IMR-90 (cell line): ENCODE data around the gene PRDM15. TPM values are rescaled to one million over a fixed set of nuclear protein-coding genes. Genes with fewer than 3 reads are reported as not detected.

Source experiments
- ATAC-seq: fragments of 200-7000 bp; cut with Tn5 transposase; 2 replicates; pipeline ENCODE4 v1.9.1; 2020; ENCODE audit warnings: low read depth, mild to moderate bottlenecking, moderate library complexity
- BruUV-seq: library from RNA; stranded (reverse); fragments of 400-500 nt; replicated peaks from 2 replicates; lab custom pipeline; 2021; lab: Mats Ljungman, UMichigan
- CTCF ChIA-PET: fragments of 300-600 bp; formaldehyde crosslinking; extraction: SDS; loops from one replicate; lab custom pipeline; 2021; ENCODE audit warnings: antibody characterized with exemption; lab: Yijun Ruan, JAX
- POLR2A ChIA-PET: fragments of 300-600 bp; sonication (Branson Sonifier 250); formaldehyde crosslinking; loops from one replicate; lab custom pipeline; 2022; ENCODE audit warnings: antibody characterized with exemption; ENCODE audit not compliant: unreplicated experiment; lab: Charles Lee
- DNase-seq: peaks from one replicate; pipeline ENCODE4 v3.0.0; 2013
- H2AFZ ChIP-seq: replicated peaks from 2 replicates; pipeline ENCODE3; 2013; ENCODE audit warnings: low read length, mild to moderate bottlenecking; ENCODE audit not compliant: poor library complexity
- H2AK5ac ChIP-seq: 2 replicates; pipeline ENCODE4 v1.6.1; 2013; ENCODE audit warnings: low read depth, low read length, inconsistent platforms
- H2AK9ac ChIP-seq: replicated peaks from 2 replicates; pipeline ENCODE3; 2013; ENCODE audit warnings: mild to moderate bottlenecking, low read depth, low read length, moderate library complexity; ENCODE audit not compliant: poor library complexity
- H2BK120ac ChIP-seq: 2 replicates; pipeline ENCODE4 v1.6.1; 2013; ENCODE audit warnings: low read depth, low read length, inconsistent platforms
- H2BK15ac ChIP-seq: 3 replicates; pipeline ENCODE4 v1.6.1; 2013; ENCODE audit warnings: low read depth, low read length, inconsistent platforms
- H2BK20ac ChIP-seq: 2 replicates; pipeline ENCODE4 v1.6.1; 2013; ENCODE audit warnings: low read depth, mild to moderate bottlenecking, inconsistent platforms, low read length, moderate library complexity
- H2BK5ac ChIP-seq: 2 replicates; pipeline ENCODE4 v1.6.1; 2013; ENCODE audit warnings: mild to moderate bottlenecking, low read depth, low read length, inconsistent platforms; ENCODE audit not compliant: poor library complexity, severe bottlenecking
- H3K14ac ChIP-seq: replicated peaks from 2 replicates; pipeline ENCODE4 v1.6.1; 2013; ENCODE audit warnings: low read depth, low read length, inconsistent platforms
- H3K18ac ChIP-seq: 2 replicates; pipeline ENCODE4 v1.6.1; 2013; ENCODE audit warnings: low read depth, low read length, control low read depth
- H3K23ac ChIP-seq: 2 replicates; pipeline ENCODE4 v1.6.1; 2013; ENCODE audit warnings: low read depth, low read length, inconsistent platforms
- H3K27ac ChIP-seq: 2 replicates; pipeline ENCODE4 v1.5.1; 2013; ENCODE audit warnings: mild to moderate bottlenecking, control low read depth, low read length; ENCODE audit not compliant: insufficient read depth
- H3K27me3 ChIP-seq: 2 replicates; pipeline ENCODE4 v1.6.1; 2013; ENCODE audit warnings: low read length; ENCODE audit not compliant: control insufficient read depth, insufficient read depth
- H3K36me3 ChIP-seq: 2 replicates; pipeline ENCODE4 v1.6.1; 2013; ENCODE audit warnings: low read length, mixed read lengths; ENCODE audit not compliant: control insufficient read depth, insufficient read depth
- H3K4ac ChIP-seq: 2 replicates; pipeline ENCODE4 v1.6.1; 2013; ENCODE audit warnings: low read depth, low read length, inconsistent platforms
- H3K4me1 ChIP-seq: 2 replicates; pipeline ENCODE4 v1.6.1; 2013; ENCODE audit warnings: low read length, mixed read lengths; ENCODE audit not compliant: control insufficient read depth, insufficient read depth
- H3K4me2 ChIP-seq: 2 replicates; pipeline ENCODE4 v1.6.1; 2013; ENCODE audit warnings: low read depth, mild to moderate bottlenecking, control low read depth, low read length, moderate library complexity
- H3K4me3 ChIP-seq: 2 replicates; pipeline ENCODE4 v1.5.1; 2013; ENCODE audit warnings: low read depth, mild to moderate bottlenecking, control low read depth, low read length, moderate library complexity; ENCODE audit not compliant: insufficient read depth
- H3K56ac ChIP-seq: 2 replicates; pipeline ENCODE4 v1.6.1; 2013; ENCODE audit warnings: low read length, inconsistent platforms; ENCODE audit not compliant: insufficient read depth; ENCODE audit errors: extremely low read depth
- H3K79me1 ChIP-seq, 2 experiments: 2 replicates each; pipeline ENCODE4 v1.6.1; 2013; ENCODE audit warnings: low read length in 2 of 2, inconsistent platforms in 1 of 2, low read depth in 1 of 2
- H3K9ac ChIP-seq: 2 replicates; pipeline ENCODE4 v1.6.1; 2013; ENCODE audit warnings: low read depth, low read length, control low read depth
- H3K9me1 ChIP-seq: 2 replicates; pipeline ENCODE4 v1.6.1; 2013; ENCODE audit warnings: low read length, inconsistent platforms; ENCODE audit not compliant: insufficient read depth
- H3K9me3 ChIP-seq: 2 replicates; pipeline ENCODE4 v1.6.1; 2013; ENCODE audit warnings: low read length; ENCODE audit not compliant: control insufficient read depth, insufficient read depth
- H4K20me1 ChIP-seq: 2 replicates; pipeline ENCODE4 v1.6.1; 2013; ENCODE audit warnings: low read length, inconsistent platforms; ENCODE audit not compliant: insufficient read depth
- H4K5ac ChIP-seq: 2 replicates; pipeline ENCODE4 v1.6.1; 2013; ENCODE audit warnings: mild to moderate bottlenecking, low read depth, low read length, control low read depth
- H4K8ac ChIP-seq, 2 experiments: 2 replicates each; pipeline ENCODE4 v1.6.1; 2013; ENCODE audit warnings: low read depth in 2 of 2, low read length in 2 of 2, control low read depth in 1 of 2, inconsistent platforms in 1 of 2
- H4K91ac ChIP-seq: 2 replicates; pipeline ENCODE4 v1.6.1; 2013; ENCODE audit warnings: low read depth, low read length, inconsistent platforms; ENCODE audit not compliant: insufficient read depth
- BHLHE40 ChIP-seq: fragments of 150-350 bp; IDR thresholded peaks from 2 replicates; pipeline ENCODE4 v1.6.1; 2016; ENCODE audit warnings: mild to moderate bottlenecking, low read depth, low read length
- CEBPB ChIP-seq: IDR thresholded peaks from 2 replicates; pipeline ENCODE4 v1.6.1; 2012; ENCODE audit warnings: low read depth, low read length, improper control_type of control experiment
- CHD1 ChIP-seq: IDR thresholded peaks from 2 replicates; pipeline ENCODE4 v1.6.1; 2012; ENCODE audit warnings: low read depth, low read length, improper control_type of control experiment
- CTCF ChIP-seq: conservative IDR thresholded peaks from 2 replicates; pipeline ENCODE4 v1.5.1; 2012; ENCODE audit warnings: mild to moderate bottlenecking, low read depth, low read length, improper control_type of control experiment
- ELK1 ChIP-seq: fragments of 150-350 bp; IDR thresholded peaks from 2 replicates; pipeline ENCODE4 v1.6.1; 2016; ENCODE audit warnings: low read depth, mild to moderate bottlenecking, low read length, moderate library complexity, borderline replicate concordance
- FOS ChIP-seq: fragments of 150-350 bp; IDR thresholded peaks from 2 replicates; pipeline ENCODE4 v1.6.1; 2016; ENCODE audit warnings: low read depth, low read length
- MAFK ChIP-seq: IDR thresholded peaks from 2 replicates; pipeline ENCODE4 v1.6.1; 2012; ENCODE audit warnings: low read depth, low read length, improper control_type of control experiment
- MAZ ChIP-seq: IDR thresholded peaks from 2 replicates; pipeline ENCODE4 v1.6.1; 2012; ENCODE audit warnings: low read depth, mild to moderate bottlenecking, low read length, improper control_type of control experiment, moderate library complexity, borderline replicate concordance
- MXI1 ChIP-seq: IDR thresholded peaks from 2 replicates; pipeline ENCODE4 v1.6.1; 2012; ENCODE audit warnings: low read depth, mild to moderate bottlenecking, low read length, moderate library complexity, borderline replicate concordance
- NFE2L2 ChIP-seq: fragments of 150-350 bp; IDR thresholded peaks from 2 replicates; pipeline ENCODE4 v1.6.1; 2016; ENCODE audit warnings: low read depth, mild to moderate bottlenecking, low read length
- POLR2A ChIP-seq: IDR thresholded peaks from 2 replicates; pipeline ENCODE4 v1.6.1; 2012; ENCODE audit warnings: mild to moderate bottlenecking, low read depth, low read length
- RAD21 ChIP-seq: IDR thresholded peaks from 2 replicates; pipeline ENCODE4 v1.6.1; 2012; ENCODE audit warnings: low read length, improper control_type of control experiment
- RCOR1 ChIP-seq: IDR thresholded peaks from 2 replicates; pipeline ENCODE4 v1.6.1; 2012; ENCODE audit warnings: mild to moderate bottlenecking, low read length, improper control_type of control experiment; ENCODE audit not compliant: insufficient replicate concordance
- RFX5 ChIP-seq: IDR thresholded peaks from 2 replicates; pipeline ENCODE4 v1.8.0; 2012; ENCODE audit warnings: low read depth, mild to moderate bottlenecking, low read length, moderate library complexity
- SMC3 ChIP-seq: fragments of 150-350 bp; IDR thresholded peaks from 2 replicates; pipeline ENCODE4 v1.6.1; 2016; ENCODE audit warnings: low read depth, mild to moderate bottlenecking, antibody characterized with exemption, low read length, moderate library complexity
- USF2 ChIP-seq: fragments of 150-350 bp; IDR thresholded peaks from 2 replicates; pipeline ENCODE4 v1.6.1; 2017; ENCODE audit warnings: mild to moderate bottlenecking, antibody characterized with exemption, low read length, low read depth
- WGBS, 2 experiments: methylation state at CpG; one replicate each; pipeline versions ENCODE4 v1.1.5 to v1.1.7; 2013; ENCODE audit warnings: missing lambda C conversion rate in 2 of 2; ENCODE audit not compliant: insufficient read length in 1 of 2; ENCODE audit errors: extremely low coverage in 2 of 2; 5-methylcytosine and 5-hydroxymethylcytosine counted together
- dilution Hi-C: fragments of 300-500 bp; cut with HindIII; formaldehyde crosslinking; loops from one replicate; pipeline ENCODE4 v1.14.3; 2018; ENCODE audit warnings: low sequenced_read_pairs; ENCODE audit not compliant: unreplicated experiment
- in situ Hi-C: fragments of 300-500 bp; cut with MboI; formaldehyde crosslinking; loops from 3 replicates; pipeline ENCODE4 v1.14.3; 2019; ENCODE audit warnings: low sequenced_read_pairs, inconsistent platforms, mixed read lengths
- intact Hi-C: fragments of 100-400 bp; cut with micrococcal nuclease; formaldehyde crosslinking; loops from 2 replicates; pipeline ENCODE4 v1.10.0; 2022
- polyA plus RNA-seq, 3 experiments: library from polyadenylated mRNA; depleted of rRNA; stranded (reverse); fragments of >200 nt; gene quantifications; 2 replicates each; pipeline ENCODE4 v1.2.3, GENCODE V29; 2012; ENCODE audit warnings: low replicate concordance in 1 of 3
- total RNA-seq: library from RNA; depleted of rRNA; stranded (reverse); fragments of >200 nt; gene quantifications from 2 replicates; pipeline ENCODE4 v1.2.3, GENCODE V29; 2012

Gene PRDM15
- total and polyA plus RNA-seq, 2 of the 4 experiments (the other 2 are of a cell fraction) = 7.3 to 8.8 TPM

- Histone ChIP-seq H3K9me1 (peaks cover 8% of the 10 kb centered on the region), H2AK9ac (no peak overlapping the region), H3K27me3 (no peaks in the 10 kb centered on the region), H3K36me3 (peaks cover 28% of the 10 kb centered on the region), H2BK120ac (no peak overlapping the region), H3K4me1 (peaks cover 7% of the 10 kb centered on the region), H3K9ac (no peak overlapping the region), H3K4me3 (no peak overlapping the region), H2BK5ac (no peak overlapping the region), H4K91ac (no peak overlapping the region), H3K4ac (no peak overlapping the region), H3K27ac (no peak overlapping the region), H2AK5ac (no peak overlapping the region), H3K56ac (no peak overlapping the region), H4K8ac (no peak overlapping the region), H3K9me3 (no peaks in the 10 kb centered on the region), H3K4me2 (no peak overlapping the region), H4K5ac (no peak overlapping the region), H3K18ac (no peak overlapping the region), H2BK20ac (no peak overlapping the region), H4K20me1 (no peaks in the 10 kb centered on the region), H3K14ac (no peak overlapping the region), H2BK15ac (no peak overlapping the region), H2AFZ (no peak overlapping the region), H3K79me1 (peaks cover 2 to 27% of the 10 kb centered on the region in 2 experiments; a peak in 3 of 4 replicates), H3K23ac (no peak overlapping the region)
- BruUV-seq = no TSS peak
- in situ Hi-C loops (no loop called here), intact Hi-C loops (no loop called here), dilution Hi-C loops (no loop called here)
- TF ChIP-seq POLR2A = no peak
- no peak for TF ChIP-seq MXI1
- TF ChIP-seq CTCF = no peak
- TF ChIP-seq MAFK = no peak
- TF ChIP-seq RFX5 = no peak
- TF ChIP-seq RAD21 = no peak
- TF ChIP-seq CHD1 = no peak
- TF ChIP-seq BHLHE40 = no peak
- no peak for TF ChIP-seq SMC3
- TF ChIP-seq RCOR1 = no peak
- no peak for TF ChIP-seq NFE2L2
- TF ChIP-seq MAZ = no peak
- no peak for TF ChIP-seq FOS
- no peak for TF ChIP-seq ELK1
- TF ChIP-seq USF2 = no peak
- TF ChIP-seq CEBPB = no peak
- 94% methylated on average over 5 of the region's 15 CpGs; no CpG with 5 or more reads in 1 of the 2 experiments for WGBS, 2 experiments
- DNase-seq (no peak), ATAC-seq (no peak)
- ChIA-PET CTCF (no interaction called here), POLR2A (no interaction called here)
These were observed 40.7 kb upstream of the PRDM15 start for GRCh38 chr21:41919666-41920398.
